KMS-11 (cell line): Measurements from ENCODE around the gene CELF2.
A peak's percentile ranks its signal among the peaks of the same experiment; 100 is the strongest.

Source experiments
- H2AFZ ChIP-seq: fragments of 200-600 bp; sonication (generic); 2 replicates; pipeline ENCODE4 v1.6.1; 2016; ENCODE audit warnings: antibody characterized with exemption, mixed run types, low read depth
- H3K27ac ChIP-seq: fragments of 200-600 bp; sonication (generic); 2 replicates; pipeline ENCODE4 v1.6.1; 2016; ENCODE audit warnings: mild to moderate bottlenecking, mixed run types
- H3K27me3 ChIP-seq: fragments of 200-600 bp; sonication (generic); 2 replicates; pipeline ENCODE4 v1.6.1; 2017; ENCODE audit warnings: mild to moderate bottlenecking, low read depth, mixed run types, moderate library complexity; ENCODE audit not compliant: insufficient read depth
- H3K36me3 ChIP-seq: fragments of 200-600 bp; sonication (generic); 2 replicates; pipeline ENCODE4 v1.6.1; 2017; ENCODE audit warnings: mild to moderate bottlenecking, mixed run types; ENCODE audit not compliant: insufficient read depth
- H3K4me1 ChIP-seq: fragments of 200-600 bp; sonication (generic); 2 replicates; pipeline ENCODE4 v1.6.1; 2016; ENCODE audit warnings: mild to moderate bottlenecking, low read depth, mixed run types; ENCODE audit not compliant: poor library complexity, severe bottlenecking
- H3K4me2 ChIP-seq: fragments of 200-600 bp; sonication (generic); 2 replicates; pipeline ENCODE4 v1.7.0; 2016; ENCODE audit warnings: mild to moderate bottlenecking, mixed run types
- H3K4me3 ChIP-seq: fragments of 200-600 bp; sonication (generic); IDR thresholded peaks from 2 replicates; pipeline ENCODE4 v1.6.1; 2017; ENCODE audit warnings: low read depth, low read length, mixed read lengths; ENCODE audit not compliant: insufficient read depth
- H3K79me2 ChIP-seq: fragments of 200-600 bp; sonication (generic); 2 replicates; pipeline ENCODE4 v1.6.1; 2016; ENCODE audit warnings: low read depth, mixed run types; ENCODE audit not compliant: insufficient read depth
- H3K9ac ChIP-seq: fragments of 200-600 bp; sonication (generic); 2 replicates; pipeline ENCODE4 v1.6.1; 2016; ENCODE audit warnings: mild to moderate bottlenecking, mixed run types
- H4K20me1 ChIP-seq: fragments of 200-600 bp; sonication (generic); 2 replicates; pipeline ENCODE4 v1.6.1; 2016; ENCODE audit warnings: mild to moderate bottlenecking, mixed run types; ENCODE audit not compliant: insufficient read depth
- CTCF ChIP-seq: fragments of 200-600 bp; sonication (generic); conservative IDR thresholded peaks from 2 replicates; pipeline ENCODE4 v1.6.1; 2017; ENCODE audit warnings: low read depth, mild to moderate bottlenecking, antibody characterized with exemption, low read length, moderate library complexity, mixed read lengths

The CELF2 gene

GRCh38 chr10:11237571-11237970, 219.9 kb downstream of the CELF2 start:
- no peak overlapping the region for H3K9ac ChIP-seq
- H3K4me2 ChIP-seq, result no peak overlapping the region
- TF ChIP-seq CTCF, result no peak
- H3K36me3 ChIP-seq, result no peaks in the 10 kb centered on the region
- H3K4me1 ChIP-seq, result peaks cover 28% of the 10 kb centered on the region
- H3K4me3 ChIP-seq, result no peak overlapping the region
- no peak overlapping the region for H2AFZ ChIP-seq
- H3K79me2 ChIP-seq, result no peaks in the 10 kb centered on the region
- H4K20me1 ChIP-seq, result no peaks in the 10 kb centered on the region
- no peak overlapping the region for H3K27ac ChIP-seq
- no peaks in the 10 kb centered on the region for H3K27me3 ChIP-seq

GRCh38 chr10:11238893-11239292, 221.2 kb downstream of the CELF2 start:
- H4K20me1 ChIP-seq, result no peaks in the 10 kb centered on the region
- H3K4me1 ChIP-seq, result peaks cover 41% of the 10 kb centered on the region
- H3K4me2 ChIP-seq, result no peak overlapping the region
- TF ChIP-seq CTCF, result no peak
- no peaks in the 10 kb centered on the region for H3K36me3 ChIP-seq
- H3K4me3 ChIP-seq, result no peak overlapping the region
- H3K9ac ChIP-seq, result no peak overlapping the region
- no peak overlapping the region for H2AFZ ChIP-seq
- H3K27ac ChIP-seq, result no peak overlapping the region
- H3K79me2 ChIP-seq, result 0 out of 2 replicates have a peak, but pooled peaks cover 6% of the 10 kb centered on the region
- H3K27me3 ChIP-seq, result no peaks in the 10 kb centered on the region

GRCh38 chr10:11240641-11241040, 223.0 kb downstream of the CELF2 start:
- H3K9ac ChIP-seq, result no peak overlapping the region
- no peaks in the 10 kb centered on the region for H3K27me3 ChIP-seq
- H3K4me1 ChIP-seq, result peaks cover 59% of the 10 kb centered on the region
- H3K36me3 ChIP-seq, result no peaks in the 10 kb centered on the region
- H4K20me1 ChIP-seq, result no peaks in the 10 kb centered on the region
- no peak overlapping the region for H3K4me2 ChIP-seq
- no peak overlapping the region for H3K4me3 ChIP-seq
- H3K79me2 ChIP-seq, result 0 out of 2 replicates have a peak, but pooled peaks cover 6% of the 10 kb centered on the region
- H2AFZ ChIP-seq, result no peak overlapping the region
- no peak overlapping the region for H3K27ac ChIP-seq
- TF ChIP-seq CTCF, result no peak

GRCh38 chr10:11242443-11243387, 225.0 kb downstream of the CELF2 start:
- Histone ChIP-seq H3K36me3 (no peaks in the 10 kb centered on the region), H3K9ac (peak overlapping the region; percentile 28; the same call in 1 of the 2 replicates), H4K20me1 (no peaks in the 10 kb centered on the region), H3K27me3 (no peaks in the 10 kb centered on the region), H2AFZ (peak overlapping the region; percentile 32; the same call in 1 of the 2 replicates), H3K4me1 (peaks cover 79% of the 10 kb centered on the region), H3K4me2 (peak overlapping the region; percentile 66), H3K79me2 (0 out of 2 replicates have a peak, but pooled peaks cover 6% of the 10 kb centered on the region), H3K27ac (peak overlapping the region; percentile 65), H3K4me3 (no peak overlapping the region)
- TF ChIP-seq CTCF, result no peak
